ENCODE measurements around the gene TAOK1. TPM values are rescaled to one million over a fixed set of nuclear protein-coding genes. Genes with fewer than 3 reads are reported as not detected.

TAOK1 gene
- total and polyA plus RNA-seq, 9 of the 15 experiments (the other 6 are each of a cell fraction or from before 2014, with no cell fraction given): 3.2 to 33.1 (median 16.5) TPM

- WGBS (ENCODE audit: insufficient coverage, low coverage, missing lambda C conversion rate): 2% methylated on average over 43 of the region's 85 CpGs
- H2AFZ ChIP-seq (ENCODE audit: low read depth, low read length): peak within 1 kb of the TSS; percentile 97
- H3K79me2 ChIP-seq (ENCODE audit: control insufficient read depth, insufficient read depth, low read length): no peaks in the 10 kb centered on the region
- intact Hi-C loops (cut with micrococcal nuclease) (no loop called here), in situ Hi-C loops (cut with MboI) (no loop called here)
- DNase-seq (ENCODE audit: extremely low read depth in 1 of 4, low spot score in 3 of 4) (peak; percentile 94 to 97 (median 96)), FAIRE-seq (no peak), ATAC-seq (peak; percentile 80)
- H3K9me3 ChIP-seq (replicated peaks; ENCODE audit: control insufficient read depth, insufficient read depth, low read depth, low read length): no peaks in the 10 kb centered on the region
- H3K4me3 ChIP-seq: peak within 1 kb of the TSS; percentile 57
- ChIA-PET CTCF (ENCODE audit: low intra/inter-chr PET ratio) (interaction anchor here (0.7 to 1.5 kb wide), 2 partner anchors 198 to 444 kb away, joined by 3 read pairs; no protein-coding TSS in a partner anchor), POLR2A (interaction anchor here (0.7 to 1.0 kb wide), 2 partner anchors 12 to 23 kb away, joined by 4 read pairs; no protein-coding TSS in a partner anchor)
- H3K9ac ChIP-seq (ENCODE audit: insufficient read depth in 1 of 2, low read depth in 2 of 2, low read length in 2 of 2): peak within 1 kb of the TSS; percentile 75 to 96
- H3K4me1 ChIP-seq (replicated peaks in 1 of 2; ENCODE audit: control insufficient read depth in 2 of 2, insufficient read depth in 2 of 2, low read length in 2 of 2): peaks cover 3 to 57% of the 10 kb centered on the region in 2 experiments; a peak in 4 of 5 replicates
- H3K4me2 ChIP-seq (ENCODE audit: insufficient read depth, low read length): peak within 1 kb of the TSS; percentile 79
- H3K9me1 ChIP-seq (ENCODE audit: control insufficient read depth, insufficient read depth, low read length): peaks cover 3% of the 10 kb centered on the region
- no peaks in the 10 kb centered on the region for H4K20me1 ChIP-seq (replicated peaks; ENCODE audit: control insufficient read depth, insufficient read depth, low read length)
- no TSS peak for BruUV-seq (replicated peaks)
- peaks cover 6% of the 10 kb centered on the region; the same call in 2 of the 3 replicates for H3K36me3 ChIP-seq (ENCODE audit: control insufficient read depth, insufficient read depth, low read length)
- peak within 1 kb of the TSS; percentile 87 for H3K27ac ChIP-seq (ENCODE audit: extremely low read depth, low read depth, low read length)
- no peaks in the 10 kb centered on the region for H3K27me3 ChIP-seq (ENCODE audit: control insufficient read depth in 2 of 2, insufficient read depth in 2 of 2, low read length in 2 of 2)
- TF ChIP-seq ZNF146 (CRISPR knock-in tag; IDR thresholded peaks at IDR 0.05; ENCODE audit: unreplicated experiment) (no peak), FOXK2 (conservative IDR thresholded peaks at IDR 0.05 in 1 of 2, IDR thresholded peaks at IDR 0.05 in 1 of 2; ENCODE audit: low read depth in 2 of 2) (no peak), ZNF384 (IDR thresholded peaks at IDR 0.05; ENCODE audit: low read depth, low read length) (no peak), RBBP5 (IDR thresholded peaks at IDR 0.05; ENCODE audit: borderline replicate concordance, insufficient read depth, low read length, poor library complexity, severe bottlenecking) (no peak), ILK (tag; IDR thresholded peaks at IDR 0.05; ENCODE audit: borderline replicate concordance, low read depth) (no peak), ZFP91 (CRISPR knock-in tag; IDR thresholded peaks at IDR 0.05) (no peak), PBX2 (CRISPR knock-in tag; IDR thresholded peaks at IDR 0.05; ENCODE audit: low read depth) (no peak), PBX2 (tag; conservative IDR thresholded peaks at IDR 0.05; ENCODE audit: low read depth) (no peak), TOE1 (IDR thresholded peaks at IDR 0.05; ENCODE audit: borderline replicate concordance) (no peak), TOE1 (CRISPR knock-in tag; IDR thresholded peaks at IDR 0.05; ENCODE audit: borderline replicate concordance, low read depth) (no peak), SMARCB1 (IDR thresholded peaks at IDR 0.05; ENCODE audit: insufficient read length, low read depth) (no peak), PHF8 (IDR thresholded peaks at IDR 0.05; ENCODE audit: borderline replicate concordance, low read length) (peak; percentile 78; the same call in 1 of the 2 replicates), HMG20B (CRISPR knock-in tag; IDR thresholded peaks at IDR 0.05) (no peak), MBD1 (CRISPR knock-in tag; IDR thresholded peaks at IDR 0.05) (no peak)
These were observed 178.4 kb downstream of the TAOK1 start, which contains the start of gene TP53I13 for GRCh38 chr17:29568331-29569244. Gene TP53I13 (plus strand): TSS chr17:29568701. CDS start chr17:29568759, 58 bp downstream.

Measured in K562 (cell line).